GM23338 (cell line): Measurements from ENCODE around the gene WDSUB1. TPM values are rescaled to one million over a fixed set of nuclear protein-coding genes. Genes with fewer than 3 reads are reported as not detected.

Experiments
- ATAC-seq: fragments of 200-7000 bp; cut with Tn5 transposase; 3 replicates; pipeline ENCODE4 v1.9.1; 2020
- DNase-seq: peaks from one replicate; pipeline ENCODE4 v3.0.0-alpha.2; 2015; ENCODE audit warnings: low spot score
- H2AFZ ChIP-seq: fragments of 200-600 bp; sonication (generic); 2 replicates; pipeline ENCODE4 v1.8.0; 2016; ENCODE audit warnings: antibody characterized with exemption, mild to moderate bottlenecking, moderate library complexity
- H3F3A ChIP-seq: fragments of 200-600 bp; sonication (generic); replicated peaks from 2 replicates; pipeline ENCODE4 v1.8.0; 2017; ENCODE audit warnings: antibody characterized with exemption, mixed run types, low read depth
- H3K27ac ChIP-seq: fragments of 200-600 bp; sonication (generic); 2 replicates; pipeline ENCODE4 v1.6.1; 2016; ENCODE audit warnings: low read depth
- H3K27me3 ChIP-seq: fragments of 200-600 bp; sonication (generic); 2 replicates; pipeline ENCODE4 v1.8.0; 2016; ENCODE audit warnings: mild to moderate bottlenecking, mixed run types, moderate library complexity; ENCODE audit not compliant: insufficient read depth
- H3K36me3 ChIP-seq: fragments of 200-600 bp; sonication (generic); 2 replicates; pipeline ENCODE4 v1.8.0; 2016; ENCODE audit warnings: mild to moderate bottlenecking; ENCODE audit not compliant: insufficient read depth
- H3K4me1 ChIP-seq: fragments of 200-600 bp; sonication (generic); 2 replicates; pipeline ENCODE4 v1.8.0; 2016; ENCODE audit warnings: mild to moderate bottlenecking, moderate library complexity; ENCODE audit not compliant: insufficient read depth
- H3K4me2 ChIP-seq: fragments of 200-600 bp; sonication (generic); 2 replicates; pipeline ENCODE4 v1.7.1; 2017; ENCODE audit warnings: mixed run types
- H3K4me3 ChIP-seq: fragments of 200-600 bp; sonication (generic); 2 replicates; pipeline ENCODE4 v1.6.1; 2016; ENCODE audit warnings: mixed run types
- H3K79me2 ChIP-seq: fragments of 200-600 bp; sonication (generic); replicated peaks from 2 replicates; pipeline ENCODE4 v1.8.0; 2017; ENCODE audit warnings: mild to moderate bottlenecking; ENCODE audit not compliant: insufficient read depth
- H3K9me2 ChIP-seq: fragments of 200-600 bp; sonication (generic); 2 replicates; pipeline ENCODE4 v1.8.0; 2017; ENCODE audit not compliant: insufficient read depth
- H4K20me1 ChIP-seq: fragments of 200-600 bp; sonication (generic); replicated peaks from 2 replicates; pipeline ENCODE4 v1.8.0; 2017; ENCODE audit warnings: mild to moderate bottlenecking; ENCODE audit not compliant: insufficient read depth
- H3K27ac Mint-ChIP-seq: 2 replicates; pipeline ENCODE4 v1.8.0; 2020; ENCODE audit warnings: inconsistent platforms, mild to moderate bottlenecking, moderate library complexity, mixed read lengths
- H3K27me3 Mint-ChIP-seq: 3 replicates; pipeline ENCODE4 v1.8.0; 2022; ENCODE audit warnings: low read depth, mild to moderate bottlenecking, moderate library complexity, mixed read lengths, inconsistent platforms; ENCODE audit not compliant: insufficient read depth, poor library complexity
- H3K36me3 Mint-ChIP-seq: 3 replicates; pipeline ENCODE4 v1.8.0; 2021; ENCODE audit warnings: low read depth, mild to moderate bottlenecking, inconsistent platforms, moderate library complexity, mixed read lengths
- H3K4me1 Mint-ChIP-seq: 3 replicates; pipeline ENCODE4 v1.8.0; 2020; ENCODE audit warnings: mild to moderate bottlenecking, inconsistent platforms, mixed read lengths
- H3K4me3 Mint-ChIP-seq: 3 replicates; pipeline ENCODE4 v1.8.0; 2021; ENCODE audit warnings: moderate library complexity, mild to moderate bottlenecking, inconsistent platforms, mixed read lengths
- H3K9me3 Mint-ChIP-seq: 3 replicates; pipeline ENCODE4 v1.8.0; 2020; ENCODE audit warnings: moderate library complexity, mild to moderate bottlenecking, inconsistent platforms, mixed read lengths
- CREB1 ChIP-seq: fragments of 250-450 bp; sonication (Bioruptor Pico); IDR thresholded peaks from 2 replicates; pipeline ENCODE4 v1.5.0; 2020; ENCODE audit warnings: low read depth, mild to moderate bottlenecking, moderate library complexity
- CTCF ChIP-seq, 2 experiments: fragments of 200-600 bp in 1 of 2; sonication (generic) in 1 of 2; conservative IDR thresholded peaks; 2 replicates each; pipeline versions ENCODE4 v1.5.1 to v1.6.1; 2016 to 2017; ENCODE audit warnings: antibody characterized with exemption in 2 of 2, low read depth in 2 of 2, mild to moderate bottlenecking in 2 of 2, moderate library complexity in 1 of 2
- ETS1 ChIP-seq: IDR thresholded peaks from 2 replicates; pipeline ENCODE4 v1.6.1; 2016; ENCODE audit warnings: antibody characterized with exemption
- EZH2 ChIP-seq: fragments of 200-600 bp; sonication (generic); IDR thresholded peaks from one replicate; pipeline ENCODE4 v1.8.0; 2017; ENCODE audit warnings: antibody characterized with exemption, mild to moderate bottlenecking, low read depth; ENCODE audit not compliant: unreplicated experiment
- EZH2phosphoT487 ChIP-seq: fragments of 200-600 bp; sonication (generic); IDR thresholded peaks from one replicate; pipeline ENCODE4 v1.8.1; 2018; ENCODE audit warnings: antibody characterized with exemption; ENCODE audit not compliant: unreplicated experiment
- JUNB ChIP-seq: IDR thresholded peaks from one replicate; pipeline ENCODE4 v1.6.1; 2016; ENCODE audit warnings: antibody characterized with exemption; ENCODE audit not compliant: unreplicated experiment
- NANOG ChIP-seq: IDR thresholded peaks from 2 replicates; pipeline ENCODE4 v1.6.1; 2016; ENCODE audit warnings: antibody characterized with exemption, borderline replicate concordance
- POLR2AphosphoS5 ChIP-seq: IDR thresholded peaks from 2 replicates; pipeline ENCODE4 v1.6.1; 2016; ENCODE audit warnings: antibody characterized with exemption, low read depth
- REST ChIP-seq: IDR thresholded peaks from one replicate; pipeline ENCODE4 v1.6.1; 2018; ENCODE audit warnings: antibody characterized with exemption; ENCODE audit not compliant: unreplicated experiment
- ZNF114 ChIP-seq: fragments of 250-450 bp; sonication (Bioruptor Pico); IDR thresholded peaks from 2 replicates; pipeline ENCODE4 v1.5.0; 2020; ENCODE audit warnings: mild to moderate bottlenecking, moderate library complexity
- ZNF331 ChIP-seq: fragments of 250-450 bp; sonication (Bioruptor Pico); IDR thresholded peaks from 2 replicates; pipeline ENCODE4 v1.5.0; 2020; ENCODE audit warnings: low read depth, mild to moderate bottlenecking, moderate library complexity
- ZNF462 ChIP-seq: fragments of 250-450 bp; sonication (Bioruptor Pico); IDR thresholded peaks from 2 replicates; pipeline ENCODE4 v1.5.0; 2020; ENCODE audit warnings: mild to moderate bottlenecking, moderate library complexity
- polyA plus RNA-seq: library from polyadenylated mRNA; unstranded; fragments of >200 nt; fragmentation: Nextera tagmentation; extraction: Ambion mirVana; gene quantifications from 2 replicates; pipeline ENCODE4 v1.2.1, GENCODE V29; 2016
- total RNA-seq: library from RNA; depleted of rRNA; stranded (reverse); fragments of >200 nt; shearing (Covaris generic); gene quantifications from 2 replicates; pipeline ENCODE4 v1.2.3, GENCODE V29; 2014

The WDSUB1 gene
- total and polyA plus RNA-seq, 2 experiments from 2014 or later: 9.9 to 12.2 TPM

GRCh38 chr2:159194241-159194640 is 92.3 kb downstream of the WDSUB1 start:
- TF ChIP-seq REST: no peak
- TF ChIP-seq EZH2: no peak
- TF ChIP-seq EZH2phosphoT487: no peak
- TF ChIP-seq NANOG: no peak
- no peak for TF ChIP-seq CTCF (conservative IDR thresholded peaks at IDR 0.05; ENCODE audit: low read depth in 2 of 2)
- no peak for TF ChIP-seq ETS1
- TF ChIP-seq ZNF114 (CRISPR knock-in tag): no peak
- TF ChIP-seq POLR2AphosphoS5: no peak
- TF ChIP-seq ZNF462: no peak
- TF ChIP-seq CREB1: no peak
- no peak for TF ChIP-seq JUNB
- TF ChIP-seq ZNF331 (CRISPR knock-in tag): no peak
- Histone ChIP-seq H3K4me1 (no peaks in the 10 kb centered on the region), H3F3A (no peaks in the 10 kb centered on the region), H3K4me2 (no peak overlapping the region), H4K20me1 (no peaks in the 10 kb centered on the region), H3K27me3 (no peaks in the 10 kb centered on the region), H3K27ac (no peak overlapping the region), H3K9me2 (no peaks in the 10 kb centered on the region), H3K36me3 (no peaks in the 10 kb centered on the region), H2AFZ (no peak overlapping the region), H3K4me3 (no peak overlapping the region), H3K79me2 (no peaks in the 10 kb centered on the region)
- H3K4me3 Mint-ChIP-seq: no peak overlapping the region
- no peaks in the 10 kb centered on the region for H3K27me3 Mint-ChIP-seq
- no peak overlapping the region for H3K27ac Mint-ChIP-seq
- no peaks in the 10 kb centered on the region for H3K36me3 Mint-ChIP-seq
- H3K4me1 Mint-ChIP-seq: no peaks in the 10 kb centered on the region
- DNase-seq (no peak), ATAC-seq (no peak)
- no peaks in the 10 kb centered on the region for H3K9me3 Mint-ChIP-seq
